Lung microvascular endothelial cell (primary cell): ENCODE results near the gene C11orf68. TPM values are rescaled to one million over a fixed set of nuclear protein-coding genes. Genes with fewer than 3 reads are reported as not detected.
"Not testable (repeated sequence)": the region's sequence is repeated elsewhere in the genome, so short reads cannot be mapped to it uniquely, and the experiment has no call there.

Experiments
- DNase-seq, 2 donors: peaks; one replicate each; pipeline versions ENCODE4 v3.0.0 to v3.0.0-alpha.2; 2010; ENCODE audit warnings: low read depth in 2 of 2
- total RNA-seq: library from RNA; depleted of rRNA; stranded (reverse); fragments of >200 nt; gene quantifications from 2 replicates; pipeline ENCODE4 v1.2.1, GENCODE V29; 2014

C11orf68 gene
- total RNA-seq, 1 donor from 2014 or later, result 15.7 TPM

- no peak for DNase-seq
These were observed 3.6 kb downstream of the C11orf68 start for GRCh38 chr11:65915101-65915820.

GRCh38 chr11:65912845-65913244 is 6.0 kb downstream of the C11orf68 start:
- DNase-seq, result peak in 1 of 2 donors; percentile 81

- DNase-seq, result peak; percentile 61 to 72
These were observed 6.9 kb downstream of the C11orf68 start for GRCh38 chr11:65911682-65912568.

GRCh38 chr11:65907878-65908277 is 11.0 kb downstream of the C11orf68 start:
- no peak for DNase-seq

- no peak for DNase-seq
These were observed 12.3 kb downstream of the C11orf68 start for GRCh38 chr11:65906602-65907001.

- DNase-seq, result no peak
These were observed 15.1 kb downstream of the C11orf68 start for GRCh38 chr11:65903715-65904114.

GRCh38 chr11:65903068-65903481 is 15.8 kb downstream of the C11orf68 start:
- peak in 1 of 2 donors; percentile 49 for DNase-seq

GRCh38 chr11:65900899-65901180 is 18.0 kb downstream of the C11orf68 start:
- no peak for DNase-seq

- DNase-seq, result peak; percentile 78 to 97
These were observed 18.6 kb downstream of the C11orf68 start, which contains the start of gene FOSL1 for GRCh38 chr11:65900125-65900898. Gene FOSL1 (minus strand): TSS chr11:65900388. CDS start chr11:65900339, 49 bp downstream.

GRCh38 chr11:65899356-65900124 is 19.3 kb downstream of the C11orf68 start:
- DNase-seq, result peak; percentile 76 to 86

GRCh38 chr11:65898656-65899355 is 20.1 kb downstream of the C11orf68 start:
- DNase-seq, result no peak

- no peak for DNase-seq
These were observed 21.8 kb downstream of the C11orf68 start for GRCh38 chr11:65897020-65897471.

GRCh38 chr11:65896034-65896999 is 22.5 kb downstream of the C11orf68 start:
- no peak for DNase-seq

- DNase-seq, result no peak
These were observed 23.3 kb downstream of the C11orf68 start for GRCh38 chr11:65895482-65895981.

GRCh38 chr11:65894034-65894591 is 24.7 kb downstream of the C11orf68 start:
- peak in 1 of 2 donors; percentile 66 for DNase-seq

- no peak for DNase-seq
These were observed 26.1 kb downstream of the C11orf68 start for GRCh38 chr11:65892661-65893317.

- not testable (repeated sequence) for DNase-seq
These were observed 26.7 kb downstream of the C11orf68 start for GRCh38 chr11:65892137-65892540.
